Measurements from ENCODE around the gene TMEM143. TPM values are rescaled to one million over a fixed set of nuclear protein-coding genes. Genes with fewer than 3 reads are reported as not detected.
A peak's percentile ranks its signal among the peaks of the same experiment; 100 is the strongest.

Gene TMEM143
- total and polyA plus RNA-seq, 10 of the 15 experiments (the other 5 are each of a cell fraction or from before 2014, with no cell fraction given): 1.5 to 19.5 (median 10.1) TPM

DNA sequence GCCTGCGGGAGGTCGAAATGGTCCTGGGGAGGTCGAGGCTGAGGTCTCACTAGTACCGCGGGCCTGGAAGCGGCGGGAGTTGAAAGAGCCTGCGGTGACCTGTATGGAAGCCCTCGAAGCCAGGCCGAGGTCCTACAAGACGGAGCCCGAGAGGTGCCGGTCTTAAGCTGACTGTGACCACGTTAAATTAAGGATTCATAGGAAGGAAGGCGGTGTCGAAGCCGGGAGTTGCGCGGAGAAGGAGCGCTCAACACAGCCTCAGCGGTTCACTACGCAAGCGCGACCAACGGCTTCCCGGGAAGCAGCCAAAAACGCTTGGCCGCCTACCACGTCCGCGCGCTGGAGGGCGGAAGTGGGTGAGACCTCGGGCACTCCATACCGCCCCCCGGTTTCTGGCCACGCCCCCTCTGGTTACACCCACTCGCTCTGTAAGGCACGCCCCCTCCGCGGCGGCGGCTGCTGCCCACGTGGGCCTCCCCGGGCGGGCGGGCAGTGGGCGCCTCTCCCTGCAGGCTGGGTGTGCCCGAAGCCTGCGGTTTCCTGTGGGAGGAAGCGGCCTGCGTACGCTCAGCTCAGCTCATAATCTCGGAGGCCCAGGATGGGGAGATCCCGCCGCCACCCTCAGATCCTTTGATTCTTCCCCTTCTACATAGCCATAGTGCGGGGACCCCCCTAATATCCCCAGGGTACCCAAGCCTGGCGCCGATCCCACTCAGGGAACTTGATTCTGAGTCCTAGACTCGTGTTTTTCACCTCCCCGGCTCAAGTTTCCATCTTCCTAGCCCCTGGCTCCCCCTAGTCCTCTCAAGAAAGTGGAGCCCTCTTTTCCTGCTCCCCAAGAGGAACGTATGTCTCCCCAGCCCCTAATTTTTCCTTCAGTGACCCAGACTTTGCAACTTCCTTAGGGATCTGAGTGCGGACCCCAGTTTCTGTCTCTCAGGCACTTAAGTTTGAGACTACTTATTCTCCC lies 41.8 kb downstream of the TMEM143 start (continued):
- TF ChIP-seq SUPT20H (IDR thresholded peaks at IDR 0.05; ENCODE audit: borderline replicate concordance, control insufficient read depth, low read depth, low read length): no peak
- TF ChIP-seq, protein P1, sequence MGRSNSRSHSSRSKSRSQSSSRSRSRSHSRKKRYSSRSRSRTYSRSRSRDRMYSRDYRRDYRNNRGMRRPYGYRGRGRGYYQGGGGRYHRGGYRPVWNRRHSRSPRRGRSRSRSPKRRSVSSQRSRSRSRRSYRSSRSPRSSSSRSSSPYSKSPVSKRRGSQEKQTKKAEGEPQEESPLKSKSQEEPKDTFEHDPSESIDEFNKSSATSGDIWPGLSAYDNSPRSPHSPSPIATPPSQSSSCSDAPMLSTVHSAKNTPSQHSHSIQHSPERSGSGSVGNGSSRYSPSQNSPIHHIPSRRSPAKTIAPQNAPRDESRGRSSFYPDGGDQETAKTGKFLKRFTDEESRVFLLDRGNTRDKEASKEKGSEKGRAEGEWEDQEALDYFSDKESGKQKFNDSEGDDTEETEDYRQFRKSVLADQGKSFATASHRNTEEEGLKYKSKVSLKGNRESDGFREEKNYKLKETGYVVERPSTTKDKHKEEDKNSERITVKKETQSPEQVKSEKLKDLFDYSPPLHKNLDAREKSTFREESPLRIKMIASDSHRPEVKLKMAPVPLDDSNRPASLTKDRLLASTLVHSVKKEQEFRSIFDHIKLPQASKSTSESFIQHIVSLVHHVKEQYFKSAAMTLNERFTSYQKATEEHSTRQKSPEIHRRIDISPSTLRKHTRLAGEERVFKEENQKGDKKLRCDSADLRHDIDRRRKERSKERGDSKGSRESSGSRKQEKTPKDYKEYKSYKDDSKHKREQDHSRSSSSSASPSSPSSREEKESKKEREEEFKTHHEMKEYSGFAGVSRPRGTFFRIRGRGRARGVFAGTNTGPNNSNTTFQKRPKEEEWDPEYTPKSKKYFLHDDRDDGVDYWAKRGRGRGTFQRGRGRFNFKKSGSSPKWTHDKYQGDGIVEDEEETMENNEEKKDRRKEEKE (IDR thresholded peaks at IDR 0.05): no peak
- no peak; the same call in 2 of the 3 replicates for TF ChIP-seq POU2F2 (IDR thresholded peaks at IDR 0.05; ENCODE audit: borderline replicate concordance, low read depth, low read length)
- TF ChIP-seq, protein P2, sequence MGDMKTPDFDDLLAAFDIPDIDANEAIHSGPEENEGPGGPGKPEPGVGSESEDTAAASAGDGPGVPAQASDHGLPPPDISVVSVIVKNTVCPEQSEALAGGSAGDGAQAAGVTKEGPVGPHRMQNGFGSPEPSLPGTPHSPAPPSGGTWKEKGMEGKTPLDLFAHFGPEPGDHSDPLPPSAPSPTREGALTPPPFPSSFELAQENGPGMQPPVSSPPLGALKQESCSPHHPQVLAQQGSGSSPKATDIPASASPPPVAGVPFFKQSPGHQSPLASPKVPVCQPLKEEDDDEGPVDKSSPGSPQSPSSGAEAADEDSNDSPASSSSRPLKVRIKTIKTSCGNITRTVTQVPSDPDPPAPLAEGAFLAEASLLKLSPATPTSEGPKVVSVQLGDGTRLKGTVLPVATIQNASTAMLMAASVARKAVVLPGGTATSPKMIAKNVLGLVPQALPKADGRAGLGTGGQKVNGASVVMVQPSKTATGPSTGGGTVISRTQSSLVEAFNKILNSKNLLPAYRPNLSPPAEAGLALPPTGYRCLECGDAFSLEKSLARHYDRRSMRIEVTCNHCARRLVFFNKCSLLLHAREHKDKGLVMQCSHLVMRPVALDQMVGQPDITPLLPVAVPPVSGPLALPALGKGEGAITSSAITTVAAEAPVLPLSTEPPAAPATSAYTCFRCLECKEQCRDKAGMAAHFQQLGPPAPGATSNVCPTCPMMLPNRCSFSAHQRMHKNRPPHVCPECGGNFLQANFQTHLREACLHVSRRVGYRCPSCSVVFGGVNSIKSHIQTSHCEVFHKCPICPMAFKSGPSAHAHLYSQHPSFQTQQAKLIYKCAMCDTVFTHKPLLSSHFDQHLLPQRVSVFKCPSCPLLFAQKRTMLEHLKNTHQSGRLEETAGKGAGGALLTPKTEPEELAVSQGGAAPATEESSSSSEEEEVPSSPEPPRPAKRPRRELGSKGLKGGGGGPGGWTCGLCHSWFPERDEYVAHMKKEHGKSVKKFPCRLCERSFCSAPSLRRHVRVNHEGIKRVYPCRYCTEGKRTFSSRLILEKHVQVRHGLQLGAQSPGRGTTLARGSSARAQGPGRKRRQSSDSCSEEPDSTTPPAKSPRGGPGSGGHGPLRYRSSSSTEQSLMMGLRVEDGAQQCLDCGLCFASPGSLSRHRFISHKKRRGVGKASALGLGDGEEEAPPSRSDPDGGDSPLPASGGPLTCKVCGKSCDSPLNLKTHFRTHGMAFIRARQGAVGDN (IDR thresholded peaks at IDR 0.05): peak; percentile 79
- peak; percentile 47 for TF ChIP-seq LARP7 (IDR thresholded peaks at IDR 0.05)
- peak; percentile 85 for TF ChIP-seq SPI1 (IDR thresholded peaks at IDR 0.05; ENCODE audit: borderline replicate concordance, insufficient read depth, low read depth, low read length)
- 0 out of 2 replicates have a peak, but pooled peaks have one; percentile 18 for TF ChIP-seq TARDBP (IDR thresholded peaks at IDR 0.05; ENCODE audit: borderline replicate concordance)
- peak; percentile 69; the same call in 1 of the 2 replicates for TF ChIP-seq ZBED1 (IDR thresholded peaks at IDR 0.05; ENCODE audit: borderline replicate concordance)
- peak; percentile 40 to 49; a peak in 2 of 4 replicates for TF ChIP-seq EP300 (IDR thresholded peaks at IDR 0.05; ENCODE audit: borderline replicate concordance in 1 of 2, control insufficient read depth in 1 of 2, low read depth in 2 of 2, low read length in 2 of 2)
- no peak for TF ChIP-seq YBX1 (IDR thresholded peaks at IDR 0.05)
- TF ChIP-seq CBFB (IDR thresholded peaks at IDR 0.05; ENCODE audit: low read depth): peak; percentile 94
- TF ChIP-seq SP1 (IDR thresholded peaks at IDR 0.05; ENCODE audit: low read depth, low read length): peak; percentile 80
- 0 out of 2 replicates have a peak, but pooled peaks have one; percentile 27 for TF ChIP-seq TAF1 (IDR thresholded peaks at IDR 0.05; ENCODE audit: borderline replicate concordance, low read depth, low read length)
- peak; percentile 72 for TF ChIP-seq KLF5 (IDR thresholded peaks at IDR 0.05; ENCODE audit: partially characterized antibody)
- TF ChIP-seq, protein P3, sequence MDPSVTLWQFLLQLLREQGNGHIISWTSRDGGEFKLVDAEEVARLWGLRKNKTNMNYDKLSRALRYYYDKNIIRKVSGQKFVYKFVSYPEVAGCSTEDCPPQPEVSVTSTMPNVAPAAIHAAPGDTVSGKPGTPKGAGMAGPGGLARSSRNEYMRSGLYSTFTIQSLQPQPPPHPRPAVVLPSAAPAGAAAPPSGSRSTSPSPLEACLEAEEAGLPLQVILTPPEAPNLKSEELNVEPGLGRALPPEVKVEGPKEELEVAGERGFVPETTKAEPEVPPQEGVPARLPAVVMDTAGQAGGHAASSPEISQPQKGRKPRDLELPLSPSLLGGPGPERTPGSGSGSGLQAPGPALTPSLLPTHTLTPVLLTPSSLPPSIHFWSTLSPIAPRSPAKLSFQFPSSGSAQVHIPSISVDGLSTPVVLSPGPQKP (IDR thresholded peaks at IDR 0.05; ENCODE audit: low read depth, low read length): peak; percentile 59
- TF ChIP-seq JUND (IDR thresholded peaks at IDR 0.05; ENCODE audit: low read depth, low read length): 0 out of 2 replicates have a peak, but pooled peaks have one; percentile 50
- TF ChIP-seq, protein P4, sequence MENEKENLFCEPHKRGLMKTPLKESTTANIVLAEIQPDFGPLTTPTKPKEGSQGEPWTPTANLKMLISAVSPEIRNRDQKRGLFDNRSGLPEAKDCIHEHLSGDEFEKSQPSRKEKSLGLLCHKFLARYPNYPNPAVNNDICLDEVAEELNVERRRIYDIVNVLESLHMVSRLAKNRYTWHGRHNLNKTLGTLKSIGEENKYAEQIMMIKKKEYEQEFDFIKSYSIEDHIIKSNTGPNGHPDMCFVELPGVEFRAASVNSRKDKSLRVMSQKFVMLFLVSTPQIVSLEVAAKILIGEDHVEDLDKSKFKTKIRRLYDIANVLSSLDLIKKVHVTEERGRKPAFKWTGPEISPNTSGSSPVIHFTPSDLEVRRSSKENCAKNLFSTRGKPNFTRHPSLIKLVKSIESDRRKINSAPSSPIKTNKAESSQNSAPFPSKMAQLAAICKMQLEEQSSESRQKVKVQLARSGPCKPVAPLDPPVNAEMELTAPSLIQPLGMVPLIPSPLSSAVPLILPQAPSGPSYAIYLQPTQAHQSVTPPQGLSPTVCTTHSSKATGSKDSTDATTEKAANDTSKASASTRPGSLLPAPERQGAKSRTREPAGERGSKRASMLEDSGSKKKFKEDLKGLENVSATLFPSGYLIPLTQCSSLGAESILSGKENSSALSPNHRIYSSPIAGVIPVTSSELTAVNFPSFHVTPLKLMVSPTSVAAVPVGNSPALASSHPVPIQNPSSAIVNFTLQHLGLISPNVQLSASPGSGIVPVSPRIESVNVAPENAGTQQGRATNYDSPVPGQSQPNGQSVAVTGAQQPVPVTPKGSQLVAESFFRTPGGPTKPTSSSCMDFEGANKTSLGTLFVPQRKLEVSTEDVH (IDR thresholded peaks at IDR 0.05; ENCODE audit: low read depth, partially characterized antibody): peak; percentile 22

Measured in GM12878 (cell line).